Activated CD4-positive, alpha-beta T cell treated with anti-CD3 and anti-CD28 coated beads, Interleukin-2, amount 50 U/mL, for 48 hours (primary cell): ENCODE measurements around the gene GRAP2.

Source experiments
- DNase-seq, 2 experiments: peaks; one replicate each; pipeline ENCODE4 v3.0.0-alpha.2; 2020

The GRAP2 gene

DNA sequence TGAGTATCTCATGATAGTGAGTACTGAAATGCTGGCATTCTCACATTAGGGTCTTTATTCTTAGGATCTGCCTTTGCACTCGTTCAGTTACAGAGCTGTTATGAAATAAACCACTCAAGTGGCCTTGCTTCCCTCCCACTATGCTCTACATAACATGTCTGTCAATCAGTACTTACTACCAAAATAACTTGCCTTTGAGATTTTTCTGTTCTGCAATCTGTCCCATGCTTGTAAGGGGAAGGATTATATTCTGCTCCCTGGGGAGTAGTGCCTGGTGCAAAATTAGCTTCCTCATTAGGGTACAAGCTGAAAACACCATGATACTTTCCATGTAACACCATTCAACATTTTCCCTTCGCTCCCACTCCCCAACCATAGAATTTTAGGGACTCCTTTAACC lies 1.9 kb upstream of the GRAP2 start:
- no peak for DNase-seq

DNA sequence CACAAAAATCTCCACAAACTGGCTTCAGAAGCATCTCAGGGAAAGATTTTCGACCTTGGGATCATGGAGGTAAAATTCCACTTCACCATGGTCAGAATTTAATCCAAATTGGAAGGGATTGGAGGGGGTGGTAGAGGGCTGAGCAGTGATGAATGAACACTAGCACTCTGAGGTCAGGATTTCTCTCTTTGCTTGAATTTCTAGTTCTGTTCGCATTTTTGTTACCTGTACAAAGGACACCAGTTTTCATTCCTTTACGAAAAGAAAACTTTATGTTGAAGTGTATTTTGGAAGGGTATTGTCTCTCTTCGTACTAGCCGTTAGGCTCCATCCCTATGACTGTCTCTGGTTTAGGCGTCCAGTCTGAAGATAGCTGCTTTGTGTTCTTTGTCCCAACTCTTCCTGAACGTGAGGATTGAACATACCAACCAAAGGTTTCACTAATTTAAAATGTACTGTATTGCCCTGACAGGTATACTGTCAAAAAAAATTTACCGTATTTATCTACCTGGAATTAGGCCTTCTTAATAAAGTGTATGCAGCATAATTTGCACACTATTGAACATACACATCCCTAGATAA lies 772 bp downstream of the GRAP2 start:
- no peak for DNase-seq

- peak in 1 of 2 experiments; percentile 17 for DNase-seq
These were observed 3.1 kb downstream of the GRAP2 start for GRCh38 chr22:39904024-39904423.

DNA sequence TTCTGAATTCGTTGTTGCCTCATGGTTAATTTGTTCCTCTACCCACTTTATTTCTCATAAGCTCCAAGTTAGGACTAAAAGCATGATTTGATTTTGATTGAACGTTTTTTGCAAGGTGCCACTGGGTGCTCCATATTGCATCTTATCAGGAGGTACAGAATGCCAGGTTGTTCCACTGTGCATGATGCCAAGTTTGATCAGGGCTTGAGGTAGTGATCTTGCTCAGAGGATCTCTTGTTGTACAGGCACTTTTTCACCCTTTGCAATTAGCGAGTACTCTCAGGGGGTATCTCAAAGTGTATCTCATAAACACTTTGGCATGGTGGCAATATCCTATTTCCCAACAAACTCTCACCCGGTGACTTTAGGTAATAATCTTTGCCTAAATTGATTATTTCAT lies 4.0 kb downstream of the GRAP2 start:
- DNase-seq = no peak

DNA sequence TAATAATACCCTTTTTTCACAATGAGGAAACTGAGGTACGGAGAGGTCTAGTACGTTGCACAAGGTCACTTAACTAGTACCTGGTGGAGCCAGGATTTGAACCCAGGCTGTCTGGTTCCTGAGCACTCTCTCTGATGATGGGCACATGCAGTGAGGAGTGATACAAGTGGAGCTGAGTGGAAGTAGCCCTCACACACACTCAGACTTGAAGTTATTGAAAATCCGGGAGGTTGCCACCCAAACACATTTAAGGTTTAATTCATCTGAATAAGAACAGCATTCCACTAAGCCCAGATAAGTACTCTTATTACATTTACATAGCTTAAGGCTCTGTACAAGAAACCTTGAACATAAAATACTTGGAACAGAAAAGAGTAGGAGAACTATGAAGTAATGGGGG lies 4.8 kb downstream of the GRAP2 start:
- DNase-seq = peak in 1 of 2 experiments; percentile 38

DNA sequence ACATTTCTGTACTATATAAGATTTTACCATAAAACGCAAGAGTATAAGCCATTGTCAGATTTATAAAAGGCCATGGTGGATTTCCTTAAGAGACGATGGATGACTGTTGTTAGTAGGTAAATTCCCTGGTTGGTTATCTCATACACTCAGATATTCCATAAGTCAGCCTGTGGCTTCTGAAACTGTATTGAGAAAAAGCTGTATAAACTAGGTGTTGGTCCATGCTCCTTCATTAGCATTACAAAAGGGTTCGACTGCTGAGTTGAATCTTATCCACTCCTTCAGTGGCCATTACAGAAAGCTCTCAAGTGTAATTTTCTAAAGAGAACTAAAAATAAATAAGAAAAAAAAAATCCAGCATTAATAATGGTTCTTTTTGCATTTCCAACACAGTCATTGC lies 5.3 kb downstream of the GRAP2 start:
- DNase-seq = no peak

DNA sequence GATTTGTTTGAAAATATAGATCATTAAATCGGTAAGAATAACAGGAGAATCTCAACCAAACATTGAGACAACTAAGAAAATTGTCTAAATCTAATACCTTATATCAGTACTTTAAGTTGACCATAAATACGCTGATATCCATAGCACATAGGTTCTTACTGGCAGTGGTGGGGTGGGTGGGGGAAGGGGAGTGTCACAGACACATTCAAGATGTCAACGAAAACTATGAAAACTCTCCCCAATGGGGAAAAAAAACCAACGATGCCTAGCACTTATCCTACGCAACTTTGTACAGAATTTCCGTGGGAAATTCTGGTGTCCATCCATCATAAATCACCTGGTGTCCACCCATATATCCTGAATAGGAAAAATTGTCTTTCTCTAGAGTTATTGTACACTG lies 6.2 kb downstream of the GRAP2 start:
- peak in 1 of 2 experiments; percentile 50 for DNase-seq

- DNase-seq = peak in 1 of 2 experiments; percentile 29
These were observed 6.8 kb downstream of the GRAP2 start for GRCh38 chr22:39907605-39908097.

DNA sequence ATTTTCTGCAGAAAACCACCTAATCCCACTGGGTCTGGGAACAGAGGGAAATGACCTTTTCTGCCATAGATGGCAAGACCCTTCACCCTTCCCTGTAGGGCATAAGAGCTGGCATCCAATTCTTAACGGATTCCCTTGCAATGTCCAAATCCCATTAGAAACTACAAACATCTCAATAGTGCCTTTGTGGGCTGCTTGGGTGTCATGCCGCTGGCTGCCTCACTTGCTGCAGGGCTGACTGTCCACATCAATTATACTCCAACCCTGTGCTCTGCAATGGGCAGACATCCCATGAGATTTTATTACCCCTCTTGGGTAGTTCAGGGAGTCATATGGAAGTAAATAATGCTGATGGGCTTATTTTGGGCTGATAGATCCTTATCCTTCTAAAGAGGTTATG lies 7.3 kb downstream of the GRAP2 start:
- DNase-seq = peak in 1 of 2 experiments; percentile 23

DNA sequence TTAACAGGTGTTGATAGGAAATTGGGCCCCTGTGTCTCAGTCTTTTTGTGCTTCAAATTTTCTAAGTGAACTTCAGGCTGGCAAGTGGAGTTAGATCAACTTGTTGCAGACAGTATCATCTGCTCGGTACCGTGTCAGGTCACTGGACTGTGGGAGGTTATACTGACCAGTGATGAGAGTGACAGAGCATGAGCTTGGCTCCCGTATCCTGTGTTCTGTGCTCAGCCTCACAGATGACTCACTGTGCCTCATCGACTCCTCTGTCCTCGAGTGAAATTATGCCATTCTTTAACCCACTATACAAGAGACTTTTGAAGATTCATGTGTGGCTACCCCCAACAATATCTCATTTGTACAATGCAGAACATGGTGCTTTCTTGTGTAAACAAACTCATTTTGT lies 7.9 kb downstream of the GRAP2 start:
- DNase-seq = peak; percentile 38 to 56

DNA sequence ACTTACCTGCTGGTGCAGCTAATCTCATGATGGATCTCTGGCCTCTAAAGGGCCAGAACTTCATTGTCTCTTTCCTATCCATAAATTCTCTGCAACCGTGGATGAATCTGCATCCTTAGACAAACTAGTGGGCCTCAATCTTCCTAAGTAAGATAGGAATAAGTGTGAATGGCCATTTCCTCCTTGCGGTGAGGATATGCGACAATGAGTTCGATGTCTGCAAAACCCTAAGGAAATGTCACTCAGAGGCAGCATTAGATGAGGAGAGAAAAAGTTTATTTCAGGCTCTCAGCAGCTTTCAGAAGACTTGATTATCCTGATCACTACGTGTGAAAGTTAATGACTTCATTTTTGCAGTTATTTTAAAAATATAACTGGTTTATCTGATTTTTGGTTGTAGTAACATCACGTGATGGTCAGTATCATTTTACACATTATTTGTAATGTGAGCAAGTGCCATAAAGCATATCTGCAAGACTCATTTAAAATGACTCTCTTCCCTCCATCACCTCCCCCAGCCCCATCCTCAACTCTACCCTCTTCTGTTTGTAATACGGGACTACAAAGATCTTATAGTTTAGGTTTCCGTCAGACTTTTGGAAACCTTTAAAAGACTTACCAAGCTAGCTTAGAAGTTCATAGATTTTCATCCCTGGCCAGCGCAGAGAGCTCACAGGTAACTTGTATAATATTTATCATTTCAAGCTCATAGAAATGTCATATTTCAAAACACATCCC lies 10.2 kb downstream of the GRAP2 start:
- DNase-seq = no peak

GRCh38 chr22:39913321-39913720 lies 12.4 kb downstream of the GRAP2 start:
- peak in 1 of 2 experiments; percentile 22 for DNase-seq

- DNase-seq = no peak
These were observed 13.0 kb downstream of the GRAP2 start for GRCh38 chr22:39913886-39914285.

DNA sequence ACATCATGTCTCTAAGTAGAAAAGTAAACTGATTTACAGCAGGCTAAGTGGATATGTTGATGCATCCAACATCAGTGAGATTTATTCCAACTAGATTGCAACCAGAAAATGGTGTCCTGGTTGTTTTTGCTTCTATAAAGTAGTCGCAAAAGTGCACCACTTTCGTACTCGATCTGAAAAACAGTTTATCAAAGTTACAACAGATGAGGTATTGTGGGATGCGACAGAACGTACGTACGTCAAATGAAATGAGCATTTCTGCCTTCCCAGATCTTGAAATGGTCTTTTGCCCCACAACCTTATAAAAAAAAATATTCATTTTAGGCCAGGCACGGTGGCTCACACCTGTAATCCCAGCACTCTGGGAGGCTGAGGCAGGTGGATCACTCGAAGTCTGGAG lies 13.7 kb downstream of the GRAP2 start:
- no peak for DNase-seq

GRCh38 chr22:39915295-39915726 lies 14.4 kb downstream of the GRAP2 start:
- DNase-seq = no peak

GRCh38 chr22:39916496-39916895 lies 15.6 kb downstream of the GRAP2 start:
- DNase-seq = no peak

DNA sequence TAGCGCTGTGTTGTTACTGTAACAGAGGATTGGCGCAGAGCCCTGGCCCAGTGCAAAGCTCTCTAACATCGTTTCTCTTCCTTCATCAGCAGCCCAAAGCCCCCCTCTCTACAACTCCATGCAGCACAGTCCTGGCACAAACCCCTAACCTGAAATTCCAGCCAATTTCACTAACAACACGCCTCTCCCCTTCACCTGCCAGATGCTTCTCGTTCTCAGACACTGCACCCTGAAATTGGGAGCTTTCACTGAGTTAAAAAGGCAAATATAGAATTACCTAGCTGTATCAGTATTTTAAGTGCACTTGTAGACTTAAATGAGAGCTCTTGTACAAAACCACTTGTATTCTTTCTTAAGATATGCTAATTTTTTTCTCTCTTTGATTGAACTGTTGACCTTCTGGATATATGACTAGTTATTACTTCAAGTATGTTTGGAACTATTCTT lies 16.3 kb downstream of the GRAP2 start:
- DNase-seq = no peak

- no peak for DNase-seq
These were observed 17.1 kb downstream of the GRAP2 start for GRCh38 chr22:39917776-39918495.

- peak; percentile 70 to 78 for DNase-seq
These were observed 19.4 kb downstream of the GRAP2 start for GRCh38 chr22:39920134-39920743.

GRCh38 chr22:39923696-39924095 lies 22.8 kb downstream of the GRAP2 start:
- peak in 1 of 2 experiments; percentile 3 for DNase-seq

GRCh38 chr22:39924286-39924685 lies 23.4 kb downstream of the GRAP2 start:
- DNase-seq = peak in 1 of 2 experiments; percentile 6

DNA sequence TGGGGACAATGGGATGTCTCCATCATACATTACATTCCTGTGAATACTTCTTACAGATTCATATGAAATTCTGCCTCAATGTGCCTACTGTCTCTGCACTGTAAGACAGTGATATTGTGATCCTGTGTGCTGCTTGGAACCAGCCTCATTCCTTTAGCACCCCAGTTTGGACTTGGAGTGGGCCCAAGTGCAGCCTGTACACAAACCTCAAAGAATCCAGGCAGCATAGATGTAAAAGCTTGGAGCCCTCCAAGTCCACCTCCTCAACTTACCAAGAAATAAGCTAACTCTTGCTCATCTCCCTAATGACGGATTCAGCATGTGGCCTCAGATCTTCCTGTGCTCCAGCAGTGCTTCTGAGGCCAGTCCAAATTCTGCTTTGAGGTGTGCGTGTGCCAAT lies 24.4 kb downstream of the GRAP2 start:
- DNase-seq = peak in 1 of 2 experiments; percentile 23
